K562 (cell line): ENCODE results near the gene EML2. TPM values are rescaled to one million over a fixed set of nuclear protein-coding genes. Genes with fewer than 3 reads are reported as not detected.
A peak's percentile ranks its signal among the peaks of the same experiment; 100 is the strongest.

ENCODE experiments used
- ATAC-seq: fragments of 200-7000 bp; cut with Tn5 transposase; 3 replicates; pipeline ENCODE4 v1.9.1; 2020; ENCODE audit warnings: moderate library complexity
- BruUV-seq: library from RNA; stranded (reverse); fragments of 400-500 nt; replicated peaks from 2 replicates; lab custom pipeline; 2021; lab: Mats Ljungman, UMichigan
- CTCF ChIA-PET: fragments of 300-600 bp; formaldehyde crosslinking; extraction: SDS; loops from one replicate; lab custom pipeline; 2021; ENCODE audit warnings: low intra/inter-chr PET ratio; lab: Yijun Ruan, JAX
- POLR2A ChIA-PET: fragments of 300-600, 350-650 bp; sonication (Branson Sonifier 250); formaldehyde crosslinking; extraction: SDS; loops from one replicate; lab custom pipeline; 2021; ENCODE audit warnings: antibody characterized with exemption, inconsistent platforms; lab: Yijun Ruan, JAX
- DNase-seq, 4 experiments: peaks; one replicate each; pipeline versions ENCODE4 v3.0.0 to v3.0.0-alpha.2; 2011 to 2018; ENCODE audit warnings: low spot score in 3 of 4, mixed read lengths in 3 of 4; ENCODE audit errors: extremely low read depth in 1 of 4
- FAIRE-seq: peaks from 2 replicates; lab custom pipeline; 2011; peaks lifted over from hg19 to GRCh38; lab: Jason Lieb, UNC
- H2AFZ ChIP-seq: 2 replicates; pipeline ENCODE4 v1.6.0; 2011; ENCODE audit warnings: low read depth, low read length, control low read depth, inconsistent platforms
- H3K27ac ChIP-seq: fragments of 200-600 bp; 3 replicates; pipeline ENCODE4 v1.8.0; 2011; ENCODE audit warnings: low read depth, mild to moderate bottlenecking, control low read depth, inconsistent platforms, low read length, moderate library complexity, mixed read lengths; ENCODE audit errors: extremely low read depth
- H3K27me3 ChIP-seq, 2 experiments: fragments of 300-600 bp in 1 of 2; 2 replicates in 1 of 2; 3 replicates in 1 of 2; pipeline versions ENCODE4 v1.6.0 to v1.8.0; 2011; ENCODE audit warnings: inconsistent platforms in 2 of 2, low read length in 2 of 2, mild to moderate bottlenecking in 1 of 2, mixed read lengths in 1 of 2, moderate library complexity in 1 of 2; ENCODE audit not compliant: control insufficient read depth in 2 of 2, insufficient read depth in 2 of 2
- H3K36me3 ChIP-seq: fragments of 300-600 bp; 3 replicates; pipeline ENCODE4 v1.8.0; 2011; ENCODE audit warnings: mild to moderate bottlenecking, low read length, inconsistent platforms; ENCODE audit not compliant: control insufficient read depth, insufficient read depth
- H3K4me1 ChIP-seq, 2 experiments: fragments of 200-600 bp in 1 of 2; replicated peaks in 1 of 2; 2 replicates in 1 of 2; 3 replicates in 1 of 2; pipeline versions ENCODE4 v1.5.1 to v1.8.0; 2011; ENCODE audit warnings: inconsistent platforms in 2 of 2, low read length in 2 of 2, mild to moderate bottlenecking in 1 of 2, mixed read lengths in 1 of 2, moderate library complexity in 1 of 2; ENCODE audit not compliant: control insufficient read depth in 2 of 2, insufficient read depth in 2 of 2
- H3K4me2 ChIP-seq: 2 replicates; pipeline ENCODE4 v1.6.1; 2011; ENCODE audit warnings: low read length, control low read depth, inconsistent platforms, mixed read lengths; ENCODE audit not compliant: insufficient read depth
- H3K4me3 ChIP-seq: fragments of 200-600 bp; sonication (generic), shearing (Covaris generic); 2 replicates; pipeline ENCODE4 v1.5.1; 2016; ENCODE audit warnings: control low read depth, inconsistent platforms
- H3K79me2 ChIP-seq: fragments of 200-600 bp; 3 replicates; pipeline ENCODE4 v1.8.0; 2011; ENCODE audit warnings: low read length, inconsistent platforms; ENCODE audit not compliant: control insufficient read depth, insufficient read depth
- H3K9ac ChIP-seq, 2 experiments: 2 replicates each; pipeline versions ENCODE4 v1.6.0 to v1.6.1; 2011; ENCODE audit warnings: low read depth in 2 of 2, low read length in 2 of 2, control low read depth in 1 of 2, inconsistent platforms in 1 of 2, mild to moderate bottlenecking in 1 of 2, mixed read lengths in 1 of 2; ENCODE audit not compliant: insufficient read depth in 1 of 2
- H3K9me1 ChIP-seq: one replicate; pipeline ENCODE4 v1.6.0; 2011; ENCODE audit warnings: inconsistent platforms, mild to moderate bottlenecking, low read length, moderate library complexity; ENCODE audit not compliant: control insufficient read depth, insufficient read depth
- H3K9me3 ChIP-seq: replicated peaks from 2 replicates; pipeline ENCODE4 v1.5.1; 2011; ENCODE audit warnings: low read depth, low read length, inconsistent platforms; ENCODE audit not compliant: control insufficient read depth, insufficient read depth
- H4K20me1 ChIP-seq: replicated peaks from 2 replicates; pipeline ENCODE4 v1.6.1; 2011; ENCODE audit warnings: low read length, inconsistent platforms, mixed read lengths; ENCODE audit not compliant: control insufficient read depth, insufficient read depth
- ARID1B ChIP-seq: fragments of 450-650 bp; IDR thresholded peaks from 2 replicates; pipeline ENCODE4 v1.6.1; 2016; ENCODE audit warnings: antibody characterized with exemption, mild to moderate bottlenecking, inconsistent platforms
- CBFA2T3 ChIP-seq: fragments of 450-650 bp; IDR thresholded peaks from 2 replicates; pipeline ENCODE4 v1.6.1; 2017
- DPF2 ChIP-seq: fragments of 450-650 bp; IDR thresholded peaks from 2 replicates; pipeline ENCODE4 v1.6.1; 2016
- ETV1 ChIP-seq: fragments of 450-650 bp; conservative IDR thresholded peaks from 2 replicates; pipeline ENCODE4 v1.6.1; 2016; ENCODE audit warnings: missing genetic modification characterization, control low read depth, low read depth, missing compliant biosample characterization
- GTF2F1 ChIP-seq: IDR thresholded peaks from 2 replicates; pipeline ENCODE4 v1.6.1; 2011; ENCODE audit warnings: low read depth, low read length, improper control_type of control experiment
- GTF3C2 ChIP-seq: IDR thresholded peaks from 3 replicates; pipeline ENCODE4 v1.6.1; 2011; ENCODE audit warnings: borderline replicate concordance, mild to moderate bottlenecking, moderate library complexity; ENCODE audit not compliant: insufficient read length; ENCODE audit errors: extremely low read depth
- HDAC1 ChIP-seq, 2 experiments: fragments of 450-650 bp; IDR thresholded peaks; 2 replicates each; pipeline ENCODE4 v1.6.1; 2016 to 2017; ENCODE audit warnings: inconsistent platforms in 1 of 2, mild to moderate bottlenecking in 1 of 2, moderate library complexity in 1 of 2
- MYBL2 ChIP-seq, 2 experiments: fragments of 450-650 bp in 1 of 2; sonication (generic) in 1 of 2; formaldehyde crosslinking in 1 of 2; IDR thresholded peaks; 2 replicates each; pipeline versions ENCODE4 v1.6.1 to v1.8.1; 2017 to 2022; ENCODE audit warnings: borderline replicate concordance in 1 of 2, inconsistent platforms in 1 of 2, low read depth in 1 of 2, mild to moderate bottlenecking in 1 of 2, missing genetic modification reagents in 1 of 2, moderate library complexity in 1 of 2
- SMARCC2 ChIP-seq: fragments of 450-650 bp; IDR thresholded peaks from 2 replicates; pipeline ENCODE4 v1.6.1; 2017; ENCODE audit warnings: antibody characterized with exemption, moderate library complexity, mild to moderate bottlenecking, low read depth
- SNAPC5 ChIP-seq: fragments of 250-450 bp; sonication (Bioruptor Pico); IDR thresholded peaks from 2 replicates; pipeline ENCODE4 v1.8.0; 2021; ENCODE audit warnings: moderate library complexity, mild to moderate bottlenecking, inconsistent platforms
- TCF3 ChIP-seq: sonication (generic); formaldehyde crosslinking; IDR thresholded peaks from 2 replicates; pipeline ENCODE4 v1.4.0; 2020; ENCODE audit warnings: mild to moderate bottlenecking, missing genetic modification reagents
- WGBS: fragments of 100-300 bp; shearing (Covaris generic); methylation state at CpG from one replicate; pipeline ENCODE4 v1.1.6; 2016; ENCODE audit warnings: low coverage, mixed read lengths; ENCODE audit not compliant: insufficient coverage; ENCODE audit errors: missing lambda C conversion rate; 5-methylcytosine and 5-hydroxymethylcytosine counted together
- in situ Hi-C: fragments of 300-500 bp; cut with MboI; formaldehyde crosslinking; loops from 4 replicates; pipeline ENCODE4 v1.15.0; 2018; ENCODE audit warnings: inconsistent platforms, mixed read lengths
- intact Hi-C: fragments of 100-400 bp; cut with micrococcal nuclease; formaldehyde crosslinking; loops from 2 replicates; pipeline ENCODE4 v1.14.2; 2022
- polyA plus RNA-seq, 8 experiments: library from polyadenylated mRNA; depleted of rRNA in 4 of 8; stranded (reverse) in 5 of 8; unstranded in 3 of 8; fragments of >200 nt; fragmentation: Nextera tagmentation in 2 of 8; fragmentation: Illumina TruSeq in 1 of 8; extraction: Ambion mirVana in 2 of 8; extraction: Trizol in 1 of 8; gene quantifications; 2 replicates each; pipeline versions ENCODE4 v1.2.1 to v1.2.3, GENCODE V29; 2011 to 2014; ENCODE audit warnings: inconsistent platforms in 1 of 8, missing spikeins in 1 of 8
- total RNA-seq, 7 experiments: library from RNA; depleted of rRNA in 6 of 7; stranded (reverse); fragments of >200 nt in 6 of 7; fragmentation: Illumina TruSeq in 2 of 7; extraction: Trizol in 2 of 7; gene quantifications; 2 replicates each; pipeline versions ENCODE4 v1.2.1 to v1.2.3, GENCODE V29; 2011 to 2021; ENCODE audit warnings: low replicate concordance in 1 of 7
- TF ChIP-seq, protein P1 (sequence below): sonication (generic); formaldehyde crosslinking; IDR thresholded peaks from 2 replicates; pipeline ENCODE4 v1.8.1; 2023; ENCODE audit warnings: mild to moderate bottlenecking, missing genetic modification reagents
- TF ChIP-seq, protein P2 (sequence below): fragments of 450-650 bp; formaldehyde crosslinking; conservative IDR thresholded peaks from 2 replicates; pipeline ENCODE4 v1.4.0; 2022; ENCODE audit warnings: mild to moderate bottlenecking, missing genetic modification characterization

EML2 gene
- total and polyA plus RNA-seq, 9 of the 15 experiments (the other 6 are each of a cell fraction or from before 2014, with no cell fraction given) = 2.6 to 69.6 (median 24.8) TPM

GRCh38 chr19:45592366-45592765 lies 46.8 kb downstream of the EML2 start:
- H2AFZ ChIP-seq = peak overlapping the region; percentile 68
- CTCF ChIA-PET = interaction anchor here (2.4 kb wide), 1 partner anchor 50 kb away, joined by 25 read pairs; no protein-coding TSS in a partner anchor
- peaks cover 21 to 22% of the 10 kb centered on the region in 2 experiments for H3K4me1 ChIP-seq
- no peak for DNase-seq
- no peaks in the 10 kb centered on the region for H3K36me3 ChIP-seq
- no TSS peak for BruUV-seq
- H3K27me3 ChIP-seq = peaks cover 2 to 8% of the 10 kb centered on the region in 2 experiments
- no peaks in the 10 kb centered on the region for H4K20me1 ChIP-seq
- no peak overlapping the region for H3K4me3 ChIP-seq
- H3K4me2 ChIP-seq = peak overlapping the region; percentile 20
- 3% methylated on average over 3 of the region's 4 CpGs for WGBS
- no peaks in the 10 kb centered on the region for H3K79me2 ChIP-seq
- no peak for FAIRE-seq
- intact Hi-C loops (no loop called here), in situ Hi-C loops (no loop called here)
- H3K27ac ChIP-seq = no peak overlapping the region
- no peak for ATAC-seq
- H3K9me1 ChIP-seq = no peaks in the 10 kb centered on the region
- peak overlapping the region; percentile 3 to 14; a peak in 1 of 4 replicates for H3K9ac ChIP-seq
- POLR2A ChIA-PET = no interaction called here
- H3K9me3 ChIP-seq = no peaks in the 10 kb centered on the region
- TF ChIP-seq SMARCC2 = no peak
- TF ChIP-seq, protein P1, sequence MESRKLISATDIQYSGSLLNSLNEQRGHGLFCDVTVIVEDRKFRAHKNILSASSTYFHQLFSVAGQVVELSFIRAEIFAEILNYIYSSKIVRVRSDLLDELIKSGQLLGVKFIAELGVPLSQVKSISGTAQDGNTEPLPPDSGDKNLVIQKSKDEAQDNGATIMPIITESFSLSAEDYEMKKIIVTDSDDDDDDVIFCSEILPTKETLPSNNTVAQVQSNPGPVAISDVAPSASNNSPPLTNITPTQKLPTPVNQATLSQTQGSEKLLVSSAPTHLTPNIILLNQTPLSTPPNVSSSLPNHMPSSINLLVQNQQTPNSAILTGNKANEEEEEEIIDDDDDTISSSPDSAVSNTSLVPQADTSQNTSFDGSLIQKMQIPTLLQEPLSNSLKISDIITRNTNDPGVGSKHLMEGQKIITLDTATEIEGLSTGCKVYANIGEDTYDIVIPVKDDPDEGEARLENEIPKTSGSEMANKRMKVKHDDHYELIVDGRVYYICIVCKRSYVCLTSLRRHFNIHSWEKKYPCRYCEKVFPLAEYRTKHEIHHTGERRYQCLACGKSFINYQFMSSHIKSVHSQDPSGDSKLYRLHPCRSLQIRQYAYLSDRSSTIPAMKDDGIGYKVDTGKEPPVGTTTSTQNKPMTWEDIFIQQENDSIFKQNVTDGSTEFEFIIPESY = no peak
- 0 out of 2 replicates have a peak, but pooled peaks have one; percentile 20 for TF ChIP-seq DPF2
- 0 out of 4 replicates have a peak, but pooled peaks of 1 of the 2 experiments have one; percentile 21 for TF ChIP-seq HDAC1 (IDR thresholded peaks at IDR 0.05)
- TF ChIP-seq CBFA2T3 = peak; percentile 48
- TF ChIP-seq ETV1 (tag) = peak; percentile 48
- TF ChIP-seq ARID1B = peak; percentile 59
- no peak for TF ChIP-seq GTF3C2
- TF ChIP-seq SNAPC5 (CRISPR knock-in tag) = no peak
- TF ChIP-seq MYBL2 (IDR thresholded peaks at IDR 0.05; ENCODE audit: low read depth) = no peak
- no peak for TF ChIP-seq MYBL2 (CRISPR knock-in tag; IDR thresholded peaks at IDR 0.05; ENCODE audit: borderline replicate concordance)
- peak; percentile 30; the same call in 1 of the 2 replicates for TF ChIP-seq TCF3 (CRISPR knock-in tag)
- TF ChIP-seq GTF2F1 = no peak
- TF ChIP-seq, protein P2, sequence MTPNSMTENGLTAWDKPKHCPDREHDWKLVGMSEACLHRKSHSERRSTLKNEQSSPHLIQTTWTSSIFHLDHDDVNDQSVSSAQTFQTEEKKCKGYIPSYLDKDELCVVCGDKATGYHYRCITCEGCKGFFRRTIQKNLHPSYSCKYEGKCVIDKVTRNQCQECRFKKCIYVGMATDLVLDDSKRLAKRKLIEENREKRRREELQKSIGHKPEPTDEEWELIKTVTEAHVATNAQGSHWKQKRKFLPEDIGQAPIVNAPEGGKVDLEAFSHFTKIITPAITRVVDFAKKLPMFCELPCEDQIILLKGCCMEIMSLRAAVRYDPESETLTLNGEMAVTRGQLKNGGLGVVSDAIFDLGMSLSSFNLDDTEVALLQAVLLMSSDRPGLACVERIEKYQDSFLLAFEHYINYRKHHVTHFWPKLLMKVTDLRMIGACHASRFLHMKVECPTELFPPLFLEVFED (CRISPR knock-in tag) = 0 out of 2 replicates have a peak, but pooled peaks have one; percentile 45
